Endodermal cell (in vitro differentiated cells): ENCODE measurements around the gene MARVELD2. TPM values are rescaled to one million over a fixed set of nuclear protein-coding genes. Genes with fewer than 3 reads are reported as not detected.

Experiments used
- DNase-seq: peaks from one replicate; pipeline ENCODE4 v3.0.0-alpha.2; 2017
- H3K27ac ChIP-seq: 2 replicates; pipeline ENCODE4 v1.5.1; 2013; ENCODE audit warnings: mild to moderate bottlenecking, low read depth, low read length, moderate library complexity
- H3K27me3 ChIP-seq: 2 replicates; pipeline ENCODE4 v1.6.1; 2013; ENCODE audit warnings: mild to moderate bottlenecking, low read length, moderate library complexity; ENCODE audit not compliant: insufficient read depth, control insufficient read depth, poor library complexity, severe bottlenecking
- H3K36me3 ChIP-seq: 2 replicates; pipeline ENCODE4 v1.7.0; 2013; ENCODE audit warnings: mild to moderate bottlenecking, low read length, moderate library complexity; ENCODE audit not compliant: control insufficient read depth, insufficient read depth
- H3K4me1 ChIP-seq: one replicate; pipeline ENCODE4 v1.7.0; 2013; ENCODE audit warnings: low read length; ENCODE audit not compliant: control insufficient read depth, insufficient read depth
- H3K4me3 ChIP-seq: 2 replicates; pipeline ENCODE4 v1.5.1; 2013; ENCODE audit warnings: mild to moderate bottlenecking, low read length, moderate library complexity
- H3K9ac ChIP-seq: 2 replicates; pipeline ENCODE4 v1.6.1; 2013; ENCODE audit warnings: mild to moderate bottlenecking, low read length, moderate library complexity; ENCODE audit not compliant: poor library complexity, severe bottlenecking; ENCODE audit errors: extremely low read depth
- H3K9me3 ChIP-seq: 2 replicates; pipeline ENCODE4 v1.6.1; 2013; ENCODE audit warnings: mild to moderate bottlenecking, low read length, moderate library complexity; ENCODE audit not compliant: control insufficient read depth
- H3K27ac Mint-ChIP-seq: 2 replicates; pipeline ENCODE4 v1.8.0; 2020; ENCODE audit warnings: mixed read lengths
- H3K27me3 Mint-ChIP-seq: 2 replicates; pipeline ENCODE4 v1.8.0; 2021; ENCODE audit warnings: mild to moderate bottlenecking, mixed read lengths; ENCODE audit not compliant: insufficient read depth
- H3K36me3 Mint-ChIP-seq: 2 replicates; pipeline ENCODE4 v1.8.0; 2020; ENCODE audit warnings: low read depth, mixed read lengths
- H3K4me1 Mint-ChIP-seq: 2 replicates; pipeline ENCODE4 v1.8.0; 2020; ENCODE audit warnings: mixed read lengths
- H3K4me3 Mint-ChIP-seq: 2 replicates; pipeline ENCODE4 v1.8.0; 2020; ENCODE audit warnings: mild to moderate bottlenecking, moderate library complexity, mixed read lengths
- H3K9me3 Mint-ChIP-seq: 2 replicates; pipeline ENCODE4 v1.8.0; 2020; ENCODE audit warnings: mild to moderate bottlenecking, mixed read lengths
- WGBS, 2 experiments: methylation state at CpG; one replicate each; pipeline versions ENCODE4 v1.1.5 to v1.1.7; 2013; ENCODE audit warnings: missing lambda C conversion rate in 2 of 2, mixed read lengths in 1 of 2; ENCODE audit not compliant: insufficient coverage in 1 of 2, insufficient read length in 1 of 2; 5-methylcytosine and 5-hydroxymethylcytosine counted together
- total RNA-seq, 2 donors: library from RNA; stranded (reverse); fragmentation: NEBNext Ultra II Directional in 1 of 2; extraction: Animal tissue kit (Norgen Biotek cat#: 25700) in 1 of 2; gene quantifications; 2 replicates in 1 of 2; 3 replicates in 1 of 2; pipeline ENCODE4 v1.2.1, GENCODE V29; 2021
- TF ChIP-seq, protein P1 (sequence below): fragments of 200-600 bp; sonication (generic); conservative IDR thresholded peaks from 2 replicates; pipeline ENCODE4 v1.5.0; 2021; ENCODE audit warnings: antibody characterized with exemption, mild to moderate bottlenecking

The MARVELD2 gene
- total RNA-seq, 2 donors from 2014 or later, result 30.5 to 38.0 TPM

GRCh38 chr5:69404659-69405330 is 10.1 kb upstream of the MARVELD2 start:
- TF ChIP-seq, protein P1, sequence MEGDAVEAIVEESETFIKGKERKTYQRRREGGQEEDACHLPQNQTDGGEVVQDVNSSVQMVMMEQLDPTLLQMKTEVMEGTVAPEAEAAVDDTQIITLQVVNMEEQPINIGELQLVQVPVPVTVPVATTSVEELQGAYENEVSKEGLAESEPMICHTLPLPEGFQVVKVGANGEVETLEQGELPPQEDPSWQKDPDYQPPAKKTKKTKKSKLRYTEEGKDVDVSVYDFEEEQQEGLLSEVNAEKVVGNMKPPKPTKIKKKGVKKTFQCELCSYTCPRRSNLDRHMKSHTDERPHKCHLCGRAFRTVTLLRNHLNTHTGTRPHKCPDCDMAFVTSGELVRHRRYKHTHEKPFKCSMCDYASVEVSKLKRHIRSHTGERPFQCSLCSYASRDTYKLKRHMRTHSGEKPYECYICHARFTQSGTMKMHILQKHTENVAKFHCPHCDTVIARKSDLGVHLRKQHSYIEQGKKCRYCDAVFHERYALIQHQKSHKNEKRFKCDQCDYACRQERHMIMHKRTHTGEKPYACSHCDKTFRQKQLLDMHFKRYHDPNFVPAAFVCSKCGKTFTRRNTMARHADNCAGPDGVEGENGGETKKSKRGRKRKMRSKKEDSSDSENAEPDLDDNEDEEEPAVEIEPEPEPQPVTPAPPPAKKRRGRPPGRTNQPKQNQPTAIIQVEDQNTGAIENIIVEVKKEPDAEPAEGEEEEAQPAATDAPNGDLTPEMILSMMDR, result no peak
- WGBS, 2 experiments, result 82 to 94% methylated on average over 11 to 15 of the region's 15 CpGs

DNA sequence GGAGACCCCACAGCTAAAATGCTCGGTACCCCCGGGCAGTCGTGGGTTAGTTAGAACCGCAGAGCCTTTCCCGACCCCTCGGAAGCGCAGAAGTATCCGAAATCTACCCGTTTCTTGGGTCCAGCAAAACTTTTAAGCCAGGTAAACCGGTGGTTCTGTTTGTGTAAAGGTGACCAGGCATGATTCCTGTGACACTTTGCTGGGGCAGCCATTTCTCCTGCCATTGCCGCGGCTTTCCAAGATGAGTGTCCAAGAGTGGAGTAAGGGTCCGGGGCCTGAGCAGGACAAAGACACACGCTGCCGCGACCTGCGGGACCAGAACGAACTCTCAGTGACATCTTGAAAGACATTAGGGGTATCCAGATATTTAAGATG is 655 bp downstream of the MARVELD2 start:
- peaks cover 1% of the 10 kb centered on the region for H3K27me3 Mint-ChIP-seq
- Histone ChIP-seq H3K4me3 (peak overlapping the region; percentile 81), H3K9ac (peak overlapping the region; percentile 90), H3K27me3 (no peaks in the 10 kb centered on the region), H3K36me3 (peaks cover 37% of the 10 kb centered on the region), H3K27ac (no peak overlapping the region), H3K4me1 (no peaks in the 10 kb centered on the region), H3K9me3 (peaks cover 6% of the 10 kb centered on the region)
- H3K27ac Mint-ChIP-seq, result peak overlapping the region; percentile 95
- WGBS, 2 experiments, result 1 to 14% methylated on average over 11 to 18 of the region's 18 CpGs
- H3K9me3 Mint-ChIP-seq, result peaks cover 5% of the 10 kb centered on the region
- H3K36me3 Mint-ChIP-seq, result peaks cover 38% of the 10 kb centered on the region
- DNase-seq, result peak; percentile 77
- TF ChIP-seq, protein P1, result no peak
- peaks cover 14% of the 10 kb centered on the region for H3K4me1 Mint-ChIP-seq
- peak overlapping the region; percentile 89 for H3K4me3 Mint-ChIP-seq

More at GRCh38 chr5:69404659-69405330, 10.1 kb upstream of the MARVELD2 start:
- Histone ChIP-seq H3K27me3 (no peaks in the 10 kb centered on the region), H3K4me1 (no peaks in the 10 kb centered on the region), H3K4me3 (no peak overlapping the region), H3K9me3 (no peaks in the 10 kb centered on the region), H3K27ac (no peak overlapping the region), H3K9ac (no peak overlapping the region), H3K36me3 (peaks cover 61% of the 10 kb centered on the region)
- no peaks in the 10 kb centered on the region for H3K9me3 Mint-ChIP-seq
- no peak overlapping the region for H3K4me3 Mint-ChIP-seq
- H3K27me3 Mint-ChIP-seq, result no peaks in the 10 kb centered on the region
- no peak for DNase-seq
- no peaks in the 10 kb centered on the region for H3K4me1 Mint-ChIP-seq
- H3K27ac Mint-ChIP-seq, result no peak overlapping the region
- peaks cover 55% of the 10 kb centered on the region for H3K36me3 Mint-ChIP-seq

GRCh38 chr5:69416180-69416579 is 1.3 kb downstream of the MARVELD2 start:
- H3K4me1 Mint-ChIP-seq, result peaks cover 14% of the 10 kb centered on the region
- H3K27me3 Mint-ChIP-seq, result peaks cover 1% of the 10 kb centered on the region
- Histone ChIP-seq H3K4me3 (peak overlapping the region; percentile 81), H3K27me3 (no peaks in the 10 kb centered on the region), H3K27ac (no peak overlapping the region), H3K9ac (peak overlapping the region; percentile 90), H3K36me3 (peaks cover 42% of the 10 kb centered on the region), H3K9me3 (peaks cover 9% of the 10 kb centered on the region), H3K4me1 (no peaks in the 10 kb centered on the region)
- peaks cover 39% of the 10 kb centered on the region for H3K36me3 Mint-ChIP-seq
- peak; percentile 67 for DNase-seq
- H3K27ac Mint-ChIP-seq, result peak overlapping the region; percentile 59
- peaks cover 7% of the 10 kb centered on the region for H3K9me3 Mint-ChIP-seq
- WGBS, 2 experiments, result 26 to 47% methylated on average over 4 to 6 of the region's 6 CpGs
- TF ChIP-seq, protein P1, result no peak
- H3K4me3 Mint-ChIP-seq, result peak overlapping the region; percentile 89
